DMS79 (cell line): ENCODE results near the gene FER1L5.

Source experiments
- DNase-seq: peaks from one replicate; lab custom pipeline; 2025; lab: John Stamatoyannopoulos, UW

Gene FER1L5

GRCh38 chr2:96642564-96643360 lies at the start of gene FER1L5:
Gene FER1L5 (plus strand): TSS chr2:96642764. CDS start chr2:96642837, 73 bp downstream.
- DNase-seq: no peak

GRCh38 chr2:96594282-96594681 lies 48.3 kb upstream of the FER1L5 start:
- DNase-seq: no peak

- DNase-seq: no peak
Measured at GRCh38 chr2:96594691-96595152, 47.8 kb upstream of the FER1L5 start.

GRCh38 chr2:96596596-96596995 lies 46.0 kb upstream of the FER1L5 start:
- no peak for DNase-seq

GRCh38 chr2:96599941-96600340 lies 42.6 kb upstream of the FER1L5 start:
- DNase-seq: no peak

GRCh38 chr2:96601382-96602292 lies 40.9 kb upstream of the FER1L5 start:
- no peak for DNase-seq

- no peak for DNase-seq
Measured at GRCh38 chr2:96602330-96602823, 40.2 kb upstream of the FER1L5 start.

- no peak for DNase-seq
Measured at GRCh38 chr2:96604104-96604503, 38.5 kb upstream of the FER1L5 start.

GRCh38 chr2:96608469-96609455 lies 33.8 kb upstream of the FER1L5 start:
- no peak for DNase-seq

- DNase-seq: no peak
Measured at GRCh38 chr2:96616128-96616527, 26.4 kb upstream of the FER1L5 start.

GRCh38 chr2:96616535-96616934 lies 26.0 kb upstream of the FER1L5 start:
- no peak for DNase-seq

GRCh38 chr2:96617012-96617411 lies 25.6 kb upstream of the FER1L5 start:
- no peak for DNase-seq

GRCh38 chr2:96618596-96619283 lies 23.8 kb upstream of the FER1L5 start:
- DNase-seq: no peak

- DNase-seq: peak; percentile 9
Measured at GRCh38 chr2:96622544-96622943, 20.0 kb upstream of the FER1L5 start.

GRCh38 chr2:96623116-96623515 lies 19.4 kb upstream of the FER1L5 start:
- DNase-seq: no peak

GRCh38 chr2:96625571-96626552 lies 16.7 kb upstream of the FER1L5 start:
- DNase-seq: no peak

GRCh38 chr2:96626553-96626942 lies 16.0 kb upstream of the FER1L5 start:
- no peak for DNase-seq

GRCh38 chr2:96631804-96632435 lies 10.6 kb upstream of the FER1L5 start:
- DNase-seq: no peak

GRCh38 chr2:96633641-96634040 lies 8.9 kb upstream of the FER1L5 start:
- DNase-seq: no peak
